Testis (tissue), 3 donors: ENCODE results near the gene SLC36A2. TPM values are rescaled to one million over a fixed set of nuclear protein-coding genes. Genes with fewer than 3 reads are reported as not detected.

Experiments
- polyA plus RNA-seq: library from polyadenylated mRNA; stranded (reverse); fragments of 350-450 nt; fragmentation: Illumina TruSeq; extraction: RNeasy Lipid Tissue Mini Kit (QIAGEN cat#74804); gene quantifications from one replicate; pipeline ENCODE4 v1.2.3, GENCODE V29; 2014; ENCODE audit warnings: low read depth, low replicate concordance; ENCODE audit not compliant: insufficient read depth
- total RNA-seq, 2 donors: library from RNA; depleted of rRNA; stranded (reverse); fragments of >200 nt; gene quantifications; one replicate each; pipeline ENCODE4 v1.2.3, GENCODE V29; 2016

The SLC36A2 gene
- total and polyA plus RNA-seq, 3 donors from 2014 or later: 0.43 to 1.5 (median 0.47) TPM

Other genes with a start within 250 kb of the SLC36A2 start
- 100 to 1,000 TPM; 116 to 180 TPM for gene ANXA6, start 189.8 kb downstream of the SLC36A2 start, total RNA-seq
- 152 TPM for gene ANXA6, start 189.8 kb downstream of the SLC36A2 start, polyA plus RNA-seq
- gene CCDC69, start 123.5 kb downstream of the SLC36A2 start, total RNA-seq: 10 to 100 TPM; 37.6 to 65.3 TPM
- gene CCDC69, start 123.5 kb downstream of the SLC36A2 start, polyA plus RNA-seq: 40.8 TPM
- 10 to 100 TPM; 38.0 to 54.4 TPM for gene GM2A, start 94.4 kb downstream of the SLC36A2 start, total RNA-seq
- 29.8 TPM for gene GM2A, start 94.4 kb downstream of the SLC36A2 start, polyA plus RNA-seq
- 1 to 10 TPM; 4.2 to 8.3 TPM for gene SLC36A3, start 43.8 kb downstream of the SLC36A2 start, total RNA-seq
- 21.9 TPM for gene SLC36A3, start 43.8 kb downstream of the SLC36A2 start, polyA plus RNA-seq
- gene SLC36A1, start 100.0 kb upstream of the SLC36A2 start, total RNA-seq: 10 to 100 TPM; 31.2 to 31.3 TPM
- 33.4 TPM for gene SLC36A1, start 100.0 kb upstream of the SLC36A2 start, polyA plus RNA-seq
- 10 to 100 TPM; 10.3 to 18.0 TPM for gene FAT2, start 243.8 kb upstream of the SLC36A2 start, total RNA-seq
- gene FAT2, start 243.8 kb upstream of the SLC36A2 start, polyA plus RNA-seq: 21.8 TPM